ENCODE data around the gene LBH. TPM values are rescaled to one million over a fixed set of nuclear protein-coding genes. Genes with fewer than 3 reads are reported as not detected.

LBH gene
- total and polyA plus RNA-seq, 7 donors = 4.2 to 51.8 (median 20.0) TPM

GRCh38 chr2:30204281-30204680 is 27.1 kb upstream of the LBH start:
- no peaks in the 10 kb centered on the region for H3K9me3 ChIP-seq
- WGBS, 2 donors = 93 to 94% methylated on average over 4 of the region's 4 CpGs
- intact Hi-C loops (cut with DNase I) = no loop called here
- H3K27me3 ChIP-seq = no peaks in the 10 kb centered on the region
- TF ChIP-seq EP300 (IDR thresholded peaks at IDR 0.05) (no peak), POLR2A (IDR thresholded peaks at IDR 0.05) (no peak), POLR2AphosphoS5 (IDR thresholded peaks at IDR 0.05) (no peak)
- TF ChIP-seq, protein P1, sequence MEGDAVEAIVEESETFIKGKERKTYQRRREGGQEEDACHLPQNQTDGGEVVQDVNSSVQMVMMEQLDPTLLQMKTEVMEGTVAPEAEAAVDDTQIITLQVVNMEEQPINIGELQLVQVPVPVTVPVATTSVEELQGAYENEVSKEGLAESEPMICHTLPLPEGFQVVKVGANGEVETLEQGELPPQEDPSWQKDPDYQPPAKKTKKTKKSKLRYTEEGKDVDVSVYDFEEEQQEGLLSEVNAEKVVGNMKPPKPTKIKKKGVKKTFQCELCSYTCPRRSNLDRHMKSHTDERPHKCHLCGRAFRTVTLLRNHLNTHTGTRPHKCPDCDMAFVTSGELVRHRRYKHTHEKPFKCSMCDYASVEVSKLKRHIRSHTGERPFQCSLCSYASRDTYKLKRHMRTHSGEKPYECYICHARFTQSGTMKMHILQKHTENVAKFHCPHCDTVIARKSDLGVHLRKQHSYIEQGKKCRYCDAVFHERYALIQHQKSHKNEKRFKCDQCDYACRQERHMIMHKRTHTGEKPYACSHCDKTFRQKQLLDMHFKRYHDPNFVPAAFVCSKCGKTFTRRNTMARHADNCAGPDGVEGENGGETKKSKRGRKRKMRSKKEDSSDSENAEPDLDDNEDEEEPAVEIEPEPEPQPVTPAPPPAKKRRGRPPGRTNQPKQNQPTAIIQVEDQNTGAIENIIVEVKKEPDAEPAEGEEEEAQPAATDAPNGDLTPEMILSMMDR (IDR thresholded peaks at IDR 0.05) = no peak
- H3K4me1 ChIP-seq = peaks cover 0 to 29% (median 24%) of the 10 kb centered on the region in 4 donors
- no peaks in the 10 kb centered on the region for H3K36me3 ChIP-seq
- no peak overlapping the region for H3K27ac ChIP-seq
- no peak overlapping the region for H3K4me3 ChIP-seq
- peak; percentile 22 for DNase-seq

- WGBS, 2 donors = 90% methylated on average over 1 of the region's 1 CpG
- no peaks in the 10 kb centered on the region for H3K27me3 ChIP-seq
Observed at GRCh38 chr2:30205456-30205855, 25.9 kb upstream of the LBH start.

GRCh38 chr2:30206461-30207430 is 24.6 kb upstream of the LBH start:
- WGBS, 2 donors = 81 to 87% methylated on average over 9 of the region's 9 CpGs
- no peaks in the 10 kb centered on the region for H3K36me3 ChIP-seq
- TF ChIP-seq POLR2AphosphoS5 (IDR thresholded peaks at IDR 0.05) (no peak), EP300 (IDR thresholded peaks at IDR 0.05) (no peak), POLR2A (IDR thresholded peaks at IDR 0.05) (no peak)
- TF ChIP-seq, protein P1 (IDR thresholded peaks at IDR 0.05) = no peak
- peak; percentile 51 for DNase-seq
- H3K27ac ChIP-seq = no peak overlapping the region
- H3K4me3 ChIP-seq = no peak overlapping the region
- H3K27me3 ChIP-seq = no peaks in the 10 kb centered on the region
- no peaks in the 10 kb centered on the region for H3K9me3 ChIP-seq
- intact Hi-C loops (cut with DNase I) = no loop called here
- H3K4me1 ChIP-seq = peaks cover 0 to 24% (median 21%) of the 10 kb centered on the region in 4 donors

More at GRCh38 chr2:30205456-30205855, 25.9 kb upstream of the LBH start:
- TF ChIP-seq POLR2AphosphoS5 (IDR thresholded peaks at IDR 0.05) = no peak
- TF ChIP-seq, protein P1 (IDR thresholded peaks at IDR 0.05) = no peak
- no peak for TF ChIP-seq EP300 (IDR thresholded peaks at IDR 0.05)
- no peak for TF ChIP-seq POLR2A (IDR thresholded peaks at IDR 0.05)
- H3K9me3 ChIP-seq = no peaks in the 10 kb centered on the region
- no peak overlapping the region for H3K27ac ChIP-seq
- no peaks in the 10 kb centered on the region for H3K36me3 ChIP-seq
- intact Hi-C loops (cut with DNase I) = no loop called here
- DNase-seq = peak; percentile 28
- H3K4me3 ChIP-seq = no peak overlapping the region
- peaks cover 0 to 29% (median 24%) of the 10 kb centered on the region in 4 donors for H3K4me1 ChIP-seq

GRCh38 chr2:30208453-30208852 is 22.9 kb upstream of the LBH start:
- WGBS, 2 donors = 1% methylated on average over 2 of the region's 2 CpGs
- no peak for TF ChIP-seq POLR2A (IDR thresholded peaks at IDR 0.05)
- TF ChIP-seq POLR2AphosphoS5 (IDR thresholded peaks at IDR 0.05) = peak in 1 of 4 donors; percentile 10
- TF ChIP-seq, protein P1 (IDR thresholded peaks at IDR 0.05) = peak; percentile 82 to 95 (median 89)
- intact Hi-C loops (cut with DNase I) = loop anchor here (1.0 to 2.0 kb wide), 2 partner anchors 44 to 499 kb away; no protein-coding TSS in a partner anchor

More at GRCh38 chr2:30208453-30208852, 22.9 kb upstream of the LBH start:
- Histone ChIP-seq H3K4me3 (no peak overlapping the region), H3K27ac (peak overlapping the region in 1 of 4 donors; percentile 18), H3K27me3 (no peaks in the 10 kb centered on the region), H3K36me3 (no peaks in the 10 kb centered on the region), H3K9me3 (no peaks in the 10 kb centered on the region), H3K4me1 (peaks cover 0 to 7% (median 4%) of the 10 kb centered on the region in 4 donors)
- DNase-seq = peak; percentile 86

Measured in sigmoid colon (tissue), 7 donors.